Measurements from ENCODE around the gene CHST13.
A peak's percentile ranks its signal among the peaks of the same experiment; 100 is the strongest.

The CHST13 gene

DNA sequence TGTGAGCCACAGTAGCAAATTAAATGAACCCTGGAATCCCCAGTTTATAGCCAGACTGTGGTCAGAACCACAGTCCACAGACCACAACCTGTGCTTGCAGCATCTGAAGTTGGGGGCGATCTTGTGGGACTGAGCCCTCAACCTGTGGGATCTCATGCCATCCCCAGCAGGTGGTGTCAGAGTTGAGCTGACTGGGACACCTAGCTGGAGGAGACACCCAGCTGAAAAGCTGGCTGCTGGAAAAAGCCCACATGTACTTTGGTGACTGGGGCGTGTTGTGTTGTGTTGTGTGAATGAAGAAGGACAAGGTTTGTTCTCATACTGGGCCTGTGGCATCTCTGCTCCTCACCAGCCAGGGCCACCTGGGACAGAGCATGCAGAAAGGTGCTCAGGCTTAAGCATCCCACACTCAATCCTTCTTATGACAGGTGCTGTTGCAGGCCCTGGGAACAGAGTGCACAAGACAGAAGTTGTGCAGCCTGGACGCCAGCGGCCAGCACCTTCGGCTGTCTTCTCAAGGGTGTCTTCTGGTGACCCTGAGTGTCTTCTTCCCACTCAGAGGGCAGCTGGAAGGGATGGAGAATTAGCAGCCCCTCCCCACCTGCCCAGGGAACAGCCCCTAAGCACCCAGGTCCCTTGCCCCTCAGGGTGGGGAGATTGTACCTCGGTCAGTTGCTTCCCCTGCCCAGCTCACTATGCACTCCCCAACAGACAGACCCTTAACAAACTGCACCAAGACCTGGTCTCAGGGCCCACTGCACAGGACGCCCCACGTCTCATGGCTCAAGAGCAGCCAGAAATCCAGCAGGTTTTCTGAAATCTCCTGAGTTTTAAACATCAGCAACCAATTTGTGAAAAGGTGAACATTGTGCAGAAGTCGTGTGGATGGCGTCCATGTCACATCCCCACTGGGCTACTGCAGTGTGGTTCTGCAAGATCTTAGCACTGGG is 4.2 kb upstream of the CHST13 start:
- Histone ChIP-seq H3K9me3 (ENCODE audit: insufficient read depth, low read depth, low read length) (no peaks in the 10 kb centered on the region), H3K9ac (ENCODE audit: low read depth, low read length, poor library complexity, severe bottlenecking) (no peak overlapping the region), H3K4me1 (ENCODE audit: insufficient read depth, low read length, poor library complexity, severe bottlenecking) (peaks cover 28% of the 10 kb centered on the region), H3K9me2 (replicated peaks; ENCODE audit: low read depth, low read length) (no peaks in the 10 kb centered on the region), H3K27me3 (ENCODE audit: insufficient read depth, low read length, poor library complexity, severe bottlenecking) (no peaks in the 10 kb centered on the region), H3K4me3 (ENCODE audit: low read length, poor library complexity, severe bottlenecking) (no peak overlapping the region), H4K20me1 (ENCODE audit: insufficient read depth, low read length, poor library complexity, severe bottlenecking) (no peaks in the 10 kb centered on the region), H3K79me2 (ENCODE audit: insufficient read depth, low read length) (no peaks in the 10 kb centered on the region), H2AFZ (ENCODE audit: low read length) (no peak overlapping the region), H3K36me3 (ENCODE audit: insufficient read depth, low read length) (no peaks in the 10 kb centered on the region), H3K4me2 (ENCODE audit: low read depth, low read length, poor library complexity, severe bottlenecking) (peak overlapping the region; percentile 50), H3F3A (ENCODE audit: low read depth) (no peaks in the 10 kb centered on the region)
- TF ChIP-seq EZH2phosphoT487 (IDR thresholded peaks at IDR 0.05; ENCODE audit: borderline replicate concordance): no peak
- TF ChIP-seq, protein P1, sequence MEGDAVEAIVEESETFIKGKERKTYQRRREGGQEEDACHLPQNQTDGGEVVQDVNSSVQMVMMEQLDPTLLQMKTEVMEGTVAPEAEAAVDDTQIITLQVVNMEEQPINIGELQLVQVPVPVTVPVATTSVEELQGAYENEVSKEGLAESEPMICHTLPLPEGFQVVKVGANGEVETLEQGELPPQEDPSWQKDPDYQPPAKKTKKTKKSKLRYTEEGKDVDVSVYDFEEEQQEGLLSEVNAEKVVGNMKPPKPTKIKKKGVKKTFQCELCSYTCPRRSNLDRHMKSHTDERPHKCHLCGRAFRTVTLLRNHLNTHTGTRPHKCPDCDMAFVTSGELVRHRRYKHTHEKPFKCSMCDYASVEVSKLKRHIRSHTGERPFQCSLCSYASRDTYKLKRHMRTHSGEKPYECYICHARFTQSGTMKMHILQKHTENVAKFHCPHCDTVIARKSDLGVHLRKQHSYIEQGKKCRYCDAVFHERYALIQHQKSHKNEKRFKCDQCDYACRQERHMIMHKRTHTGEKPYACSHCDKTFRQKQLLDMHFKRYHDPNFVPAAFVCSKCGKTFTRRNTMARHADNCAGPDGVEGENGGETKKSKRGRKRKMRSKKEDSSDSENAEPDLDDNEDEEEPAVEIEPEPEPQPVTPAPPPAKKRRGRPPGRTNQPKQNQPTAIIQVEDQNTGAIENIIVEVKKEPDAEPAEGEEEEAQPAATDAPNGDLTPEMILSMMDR (conservative IDR thresholded peaks at IDR 0.05; ENCODE audit: low read length): peak; percentile 59

DNA sequence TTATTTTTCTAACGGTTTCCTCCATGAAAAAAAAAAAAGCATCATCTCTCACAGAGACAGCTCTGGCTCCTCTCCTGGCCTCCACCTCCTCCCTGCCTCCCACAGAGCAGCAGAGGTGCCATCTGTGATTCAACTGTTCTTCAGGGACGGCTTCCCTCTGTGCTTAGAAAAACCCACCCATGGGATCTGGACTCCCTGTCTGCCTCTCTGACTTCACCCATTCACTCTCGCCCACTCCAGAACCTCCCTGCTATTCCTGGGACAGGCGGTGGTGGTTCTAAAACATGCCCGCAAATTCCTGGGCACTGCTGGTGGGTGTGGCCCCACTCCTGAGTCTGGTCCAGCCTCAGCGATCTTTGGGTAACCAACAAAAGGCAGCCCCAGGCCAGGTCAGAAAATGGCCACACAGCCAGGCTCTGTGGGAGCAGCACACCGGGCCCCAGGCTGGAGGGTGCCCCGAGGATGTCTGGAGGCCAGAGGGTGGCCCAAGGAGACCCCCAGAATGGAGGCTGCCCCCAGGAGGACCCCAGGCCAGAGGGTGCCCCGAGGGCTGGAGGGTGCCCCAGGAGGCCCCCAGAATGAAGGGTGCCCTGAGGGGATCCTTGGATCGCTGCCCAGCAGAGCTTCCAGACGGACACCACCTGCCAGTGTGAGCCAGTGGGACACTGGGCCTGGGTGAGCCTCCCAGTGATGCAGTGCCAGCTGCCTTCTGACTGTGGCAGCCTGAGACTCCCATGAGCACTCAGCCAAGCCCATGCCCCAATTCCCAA is 2.6 kb upstream of the CHST13 start:
- Histone ChIP-seq H3K9ac (ENCODE audit: low read depth, low read length, poor library complexity, severe bottlenecking) (no peak overlapping the region), H3K4me3 (ENCODE audit: low read length, poor library complexity, severe bottlenecking) (no peak overlapping the region), H3K9me3 (ENCODE audit: insufficient read depth, low read depth, low read length) (no peaks in the 10 kb centered on the region), H3K79me2 (ENCODE audit: insufficient read depth, low read length) (no peaks in the 10 kb centered on the region), H3K4me2 (ENCODE audit: low read depth, low read length, poor library complexity, severe bottlenecking) (no peak overlapping the region), H3K4me1 (ENCODE audit: insufficient read depth, low read length, poor library complexity, severe bottlenecking) (peaks cover 41% of the 10 kb centered on the region), H4K20me1 (ENCODE audit: insufficient read depth, low read length, poor library complexity, severe bottlenecking) (no peaks in the 10 kb centered on the region), H3F3A (ENCODE audit: low read depth) (no peaks in the 10 kb centered on the region), H3K36me3 (ENCODE audit: insufficient read depth, low read length) (no peaks in the 10 kb centered on the region), H3K27me3 (ENCODE audit: insufficient read depth, low read length, poor library complexity, severe bottlenecking) (no peaks in the 10 kb centered on the region), H2AFZ (ENCODE audit: low read length) (no peak overlapping the region), H3K9me2 (replicated peaks; ENCODE audit: low read depth, low read length) (no peaks in the 10 kb centered on the region)
- TF ChIP-seq, protein P1 (conservative IDR thresholded peaks at IDR 0.05; ENCODE audit: low read length): no peak
- no peak for TF ChIP-seq EZH2phosphoT487 (IDR thresholded peaks at IDR 0.05; ENCODE audit: borderline replicate concordance)

DNA sequence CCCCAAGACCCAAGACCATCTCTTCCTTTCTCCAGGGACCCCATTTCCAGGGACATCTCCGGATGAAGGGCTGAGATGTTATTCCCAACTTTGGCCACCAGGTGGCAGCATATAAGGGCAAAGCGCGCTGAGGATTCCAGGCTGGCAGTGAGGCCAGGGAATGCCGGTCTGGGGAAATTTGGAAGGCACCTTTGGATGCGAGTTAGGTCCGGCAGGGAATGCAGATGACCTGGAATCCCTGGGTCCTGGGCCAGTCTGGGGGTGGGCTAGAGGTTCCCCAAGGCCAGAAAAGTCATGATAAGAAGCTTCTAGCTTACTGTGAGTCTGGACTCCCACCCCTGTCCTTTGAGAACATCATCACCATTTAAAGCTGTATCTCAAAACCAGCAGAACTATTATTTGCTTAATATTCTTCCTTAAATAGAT is 1.6 kb upstream of the CHST13 start:
- no peak for TF ChIP-seq EZH2phosphoT487 (IDR thresholded peaks at IDR 0.05; ENCODE audit: borderline replicate concordance)
- TF ChIP-seq, protein P1 (conservative IDR thresholded peaks at IDR 0.05; ENCODE audit: low read length): peak; percentile 98
- no peaks in the 10 kb centered on the region for H3F3A ChIP-seq (ENCODE audit: low read depth)
- no peaks in the 10 kb centered on the region for H3K9me3 ChIP-seq (ENCODE audit: insufficient read depth, low read depth, low read length)
- H3K4me3 ChIP-seq (ENCODE audit: low read length, poor library complexity, severe bottlenecking): no peak overlapping the region
- H3K36me3 ChIP-seq (ENCODE audit: insufficient read depth, low read length): no peaks in the 10 kb centered on the region
- H3K9ac ChIP-seq (ENCODE audit: low read depth, low read length, poor library complexity, severe bottlenecking): no peak overlapping the region
- H3K4me1 ChIP-seq (ENCODE audit: insufficient read depth, low read length, poor library complexity, severe bottlenecking): peaks cover 52% of the 10 kb centered on the region
- H3K9me2 ChIP-seq (replicated peaks; ENCODE audit: low read depth, low read length): no peaks in the 10 kb centered on the region
- peak overlapping the region; percentile 68 for H3K4me2 ChIP-seq (ENCODE audit: low read depth, low read length, poor library complexity, severe bottlenecking)
- H4K20me1 ChIP-seq (ENCODE audit: insufficient read depth, low read length, poor library complexity, severe bottlenecking): no peaks in the 10 kb centered on the region
- H3K79me2 ChIP-seq (ENCODE audit: insufficient read depth, low read length): no peaks in the 10 kb centered on the region
- H3K27me3 ChIP-seq (ENCODE audit: insufficient read depth, low read length, poor library complexity, severe bottlenecking): no peaks in the 10 kb centered on the region
- H2AFZ ChIP-seq (ENCODE audit: low read length): no peak overlapping the region

All from Loucy (cell line).